Umbilical cord (tissue), 2 donors: ENCODE data around the gene METTL1. TPM values are rescaled to one million over a fixed set of nuclear protein-coding genes. Genes with fewer than 3 reads are reported as not detected.

Experiments
- DNase-seq: peaks from one replicate; pipeline ENCODE4 v3.0.0-alpha.2; 2015; ENCODE audit warnings: low spot score
- total RNA-seq: library from RNA; depleted of rRNA; stranded (reverse); fragments of >200 nt; gene quantifications from one replicate; pipeline ENCODE4 v1.2.3, GENCODE V29; 2014; ENCODE audit warnings: low replicate concordance; ENCODE audit not compliant: insufficient read depth

METTL1 gene
- total RNA-seq, 1 donor from 2014 or later = not detected

DNA sequence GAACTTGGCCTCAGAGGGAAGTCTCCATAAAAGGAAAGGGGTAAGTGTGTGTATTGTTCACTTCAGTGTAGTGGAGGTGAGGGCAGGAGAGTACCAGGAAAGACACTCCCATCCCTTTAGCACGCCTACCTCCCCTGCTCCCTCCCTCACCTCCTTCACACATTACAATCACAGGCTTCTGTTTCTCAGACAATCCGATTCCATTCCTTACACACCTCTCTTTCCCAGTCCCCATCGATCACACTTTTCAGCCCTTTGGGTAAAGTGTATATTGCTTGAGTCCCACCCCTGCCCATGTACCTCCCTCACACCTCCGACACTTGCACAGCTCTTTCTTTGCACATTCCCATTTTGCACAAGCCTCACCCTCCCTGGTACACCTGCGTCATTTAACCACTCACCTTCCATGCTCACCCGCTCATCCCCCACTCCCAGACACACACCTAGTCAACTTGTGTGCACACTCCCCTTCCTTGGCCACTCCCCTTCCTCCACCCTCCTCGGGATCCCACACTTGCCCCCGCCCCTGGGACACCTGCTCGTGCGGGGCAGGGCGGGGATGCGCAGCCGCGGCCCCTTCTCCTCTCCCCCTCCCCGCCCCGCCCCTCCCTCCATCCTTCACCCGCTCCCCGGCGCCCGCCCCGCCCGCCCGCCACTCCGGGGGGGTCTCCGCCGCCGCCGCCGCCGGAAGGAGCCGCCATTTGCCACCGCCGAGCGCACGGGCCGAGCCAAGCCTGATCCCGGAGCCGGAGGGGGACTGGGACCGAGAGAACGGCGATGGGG is 17.3 kb downstream of the METTL1 start, which contains the start of gene MARCHF9:
Gene MARCHF9, plus strand, starts transcription at position 693 of the 783 bp plus-strand sequence. CDS start 426 bp downstream, outside the sequence.
- peak; percentile 55 for DNase-seq

DNA sequence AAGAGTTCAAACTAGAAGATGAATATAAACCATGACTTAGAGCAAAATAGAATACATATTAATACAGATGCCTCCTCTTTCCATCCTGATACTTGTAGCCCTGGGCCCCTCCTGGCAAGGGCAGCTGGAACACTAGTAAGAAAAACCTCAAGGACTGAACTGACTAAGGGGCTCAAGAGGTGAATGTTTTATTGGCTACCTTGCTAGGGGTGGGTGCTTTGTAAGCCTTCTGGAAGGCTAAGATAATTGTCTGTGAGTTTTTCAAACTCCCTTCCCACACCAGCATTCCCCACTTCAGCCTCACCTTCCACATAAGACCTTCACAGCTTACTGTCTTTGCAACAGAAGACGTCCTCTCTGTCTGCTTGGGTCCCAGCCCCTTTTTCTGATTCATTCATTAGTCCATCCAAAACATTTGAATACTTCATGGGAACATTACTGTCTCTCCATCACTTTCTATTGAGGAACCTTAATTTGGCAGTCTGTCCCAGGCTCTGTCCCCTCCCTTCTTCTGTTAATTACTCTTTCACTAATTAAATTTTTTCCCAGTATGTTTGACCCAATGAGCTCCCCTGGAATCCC is 18.1 kb downstream of the METTL1 start:
- DNase-seq = no peak

DNA sequence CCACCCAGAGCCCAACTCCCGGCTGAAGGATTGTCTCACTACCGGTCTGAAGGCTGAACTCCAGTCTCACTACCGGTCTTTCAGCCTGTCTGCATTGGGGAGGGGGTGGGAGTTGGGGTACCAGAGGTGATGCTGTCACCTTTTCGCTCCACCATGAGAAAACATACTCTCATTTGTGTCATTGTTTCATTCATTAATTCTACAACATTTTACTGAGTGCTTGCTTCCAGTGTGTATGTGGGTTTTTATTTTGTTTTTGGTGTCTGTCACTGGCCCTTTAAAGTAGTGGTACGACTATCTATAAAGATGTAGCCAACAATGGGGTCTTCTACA is 19.3 kb downstream of the METTL1 start:
- DNase-seq = no peak

DNA sequence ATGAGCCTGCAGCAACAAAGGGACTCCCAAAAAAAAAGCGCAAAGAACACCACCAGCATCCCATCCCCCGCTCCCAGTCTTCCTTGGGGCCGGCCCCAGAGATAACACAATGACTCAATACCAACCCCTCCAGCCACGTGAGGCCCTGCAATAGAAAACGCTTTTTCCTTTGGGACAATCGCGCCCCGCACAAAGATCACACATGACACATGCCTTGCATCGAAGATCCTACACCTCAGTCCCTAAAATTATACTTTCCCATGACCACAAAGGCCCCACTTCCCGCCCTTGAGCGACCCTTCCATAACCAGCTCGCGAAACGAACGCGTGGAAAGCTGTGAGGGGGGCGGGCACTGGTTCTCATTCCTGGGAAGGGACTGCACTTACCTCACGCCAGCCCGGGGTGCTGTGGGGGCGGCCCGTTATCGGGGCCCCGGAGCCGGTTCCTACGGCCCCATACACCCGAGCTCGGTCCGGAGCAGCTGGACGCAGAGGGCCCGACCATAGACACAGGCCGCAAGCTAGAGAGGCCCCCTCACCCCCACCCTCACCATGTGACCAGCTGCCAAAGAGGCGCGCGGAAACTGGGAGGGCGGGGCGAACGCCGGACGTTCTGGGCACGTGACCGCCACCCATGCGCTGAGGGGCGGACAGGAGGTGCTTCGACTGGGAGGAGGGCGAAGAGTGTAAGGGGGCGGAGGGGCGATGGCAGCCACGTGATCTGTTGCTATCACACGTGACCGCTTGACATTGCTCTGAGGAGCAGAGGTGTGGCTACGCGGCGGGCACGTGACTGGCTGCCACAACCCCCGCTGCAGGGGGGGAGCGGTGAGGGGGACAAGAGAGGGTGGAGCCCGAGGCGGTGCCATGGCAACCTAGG is 19.9 kb downstream of the METTL1 start, which contains the start of gene CDK4:
Gene CDK4, minus strand, starts transcription at position 523 of the 880 bp plus-strand sequence. CDS start 593 bp downstream, outside the sequence.
- DNase-seq = peak; percentile 100

DNA sequence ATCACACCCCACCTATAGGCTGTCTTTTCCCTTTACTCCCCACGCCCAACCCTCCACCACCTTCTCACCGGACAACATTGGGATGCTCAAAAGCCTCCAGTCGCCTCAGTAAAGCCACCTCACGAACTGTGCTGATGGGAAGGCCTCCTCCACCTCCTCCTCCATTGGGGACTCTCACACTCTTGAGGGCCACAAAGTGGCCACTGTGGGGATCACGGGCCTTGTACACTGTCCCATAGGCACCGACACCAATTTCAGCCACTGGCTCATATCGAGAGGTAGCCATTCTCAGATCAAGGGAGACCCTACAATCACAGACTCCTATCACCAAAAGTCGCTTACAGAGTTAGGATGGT is 20.5 kb downstream of the METTL1 start:
- no peak for DNase-seq

DNA sequence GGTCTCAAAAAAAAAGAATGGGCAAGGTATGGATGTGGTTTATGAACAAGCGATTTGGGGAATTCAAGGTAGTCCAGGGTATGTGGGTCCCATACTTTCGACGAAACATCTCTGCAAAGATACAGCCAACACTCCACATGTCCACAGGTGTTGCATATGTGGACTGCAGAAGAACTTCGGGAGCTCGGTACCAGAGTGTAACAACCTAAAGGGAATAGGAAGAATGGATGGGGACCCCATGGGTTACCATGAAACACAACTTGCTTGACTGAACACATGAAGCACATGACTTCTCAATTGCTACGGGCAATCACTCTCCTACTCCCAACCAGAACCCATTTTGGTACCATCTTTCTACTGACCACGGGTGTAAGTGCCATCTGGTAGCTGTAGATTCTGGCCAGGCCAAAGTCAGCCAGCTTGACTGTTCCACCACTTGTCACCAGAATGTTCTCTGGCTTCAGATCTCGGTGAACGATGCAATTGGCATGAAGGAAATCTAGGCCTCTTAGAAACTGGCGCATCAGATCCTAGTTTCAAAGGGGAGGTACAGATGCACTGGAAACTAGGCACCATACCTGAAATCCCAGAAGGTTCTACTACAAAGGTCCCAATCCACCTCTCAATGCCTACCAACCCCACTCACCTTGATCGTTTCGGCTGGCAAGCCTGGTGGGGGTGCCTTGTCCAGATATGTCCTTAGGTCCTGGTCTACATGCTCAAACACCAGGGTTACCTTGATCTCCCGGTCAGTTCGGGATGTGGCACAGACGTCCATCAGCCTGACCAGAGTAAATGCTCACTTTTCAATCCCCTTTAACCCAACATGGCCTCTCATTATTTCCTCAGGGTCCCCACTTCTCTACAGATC is 21.1 kb downstream of the METTL1 start:
- no peak for DNase-seq

DNA sequence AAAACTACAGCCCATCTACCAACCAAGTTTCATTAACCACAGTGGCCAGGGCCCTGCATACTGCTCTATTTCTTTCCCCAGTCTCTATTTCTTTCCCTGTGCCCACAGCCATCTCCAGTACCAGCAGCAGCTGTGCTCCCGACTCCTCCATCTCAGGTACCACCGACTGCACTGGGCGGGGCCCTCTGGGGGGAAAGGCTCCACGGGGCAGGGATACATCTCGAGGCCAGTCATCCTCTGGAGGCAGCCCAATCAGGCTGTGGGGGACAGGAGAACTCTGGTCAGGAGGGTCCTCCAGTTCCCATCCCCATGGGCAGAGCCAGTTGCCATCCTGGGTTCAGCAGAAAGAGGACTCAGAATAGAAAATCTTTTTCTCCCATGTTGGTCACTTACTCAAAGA is 22.8 kb downstream of the METTL1 start:
- DNase-seq = no peak

DNA sequence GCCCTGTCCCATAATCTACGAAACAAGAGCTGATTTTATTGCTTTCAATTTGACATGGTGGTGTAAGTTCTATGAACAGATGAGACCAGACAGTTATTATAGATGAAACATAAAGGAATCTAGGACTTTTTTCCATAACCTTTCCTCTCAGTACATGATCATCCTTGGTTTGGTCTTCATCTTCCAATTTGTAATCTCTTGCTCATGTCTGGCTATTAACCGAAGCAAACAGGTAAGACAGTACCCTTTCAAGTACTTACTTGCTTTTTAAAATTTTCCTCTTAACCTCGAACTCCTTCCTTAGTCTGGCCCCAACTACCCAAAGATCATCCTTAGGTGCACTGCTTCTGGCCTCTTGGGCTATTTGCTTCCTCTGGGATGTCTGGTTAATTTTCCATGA is 25.9 kb downstream of the METTL1 start:
- no peak for DNase-seq

DNA sequence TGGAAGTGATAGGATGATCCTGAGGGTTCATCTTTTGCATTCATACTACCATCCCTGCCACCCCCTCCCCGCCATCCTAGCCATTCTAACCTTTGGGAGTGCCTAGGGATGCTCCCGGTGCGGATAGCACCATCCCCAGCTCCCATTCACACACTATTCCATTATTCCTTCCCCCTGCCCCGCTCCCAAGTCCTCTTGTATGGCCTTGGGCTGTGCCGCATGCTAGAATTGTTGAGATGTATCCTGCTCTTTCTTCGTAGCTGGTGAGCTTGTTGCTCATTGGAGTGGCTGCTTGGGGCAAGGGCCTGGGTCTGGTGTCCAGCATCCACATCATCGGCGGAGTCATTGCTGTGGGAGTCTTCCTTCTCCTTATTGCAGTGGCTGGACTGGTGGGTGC is 26.4 kb downstream of the METTL1 start:
- DNase-seq = no peak

DNA sequence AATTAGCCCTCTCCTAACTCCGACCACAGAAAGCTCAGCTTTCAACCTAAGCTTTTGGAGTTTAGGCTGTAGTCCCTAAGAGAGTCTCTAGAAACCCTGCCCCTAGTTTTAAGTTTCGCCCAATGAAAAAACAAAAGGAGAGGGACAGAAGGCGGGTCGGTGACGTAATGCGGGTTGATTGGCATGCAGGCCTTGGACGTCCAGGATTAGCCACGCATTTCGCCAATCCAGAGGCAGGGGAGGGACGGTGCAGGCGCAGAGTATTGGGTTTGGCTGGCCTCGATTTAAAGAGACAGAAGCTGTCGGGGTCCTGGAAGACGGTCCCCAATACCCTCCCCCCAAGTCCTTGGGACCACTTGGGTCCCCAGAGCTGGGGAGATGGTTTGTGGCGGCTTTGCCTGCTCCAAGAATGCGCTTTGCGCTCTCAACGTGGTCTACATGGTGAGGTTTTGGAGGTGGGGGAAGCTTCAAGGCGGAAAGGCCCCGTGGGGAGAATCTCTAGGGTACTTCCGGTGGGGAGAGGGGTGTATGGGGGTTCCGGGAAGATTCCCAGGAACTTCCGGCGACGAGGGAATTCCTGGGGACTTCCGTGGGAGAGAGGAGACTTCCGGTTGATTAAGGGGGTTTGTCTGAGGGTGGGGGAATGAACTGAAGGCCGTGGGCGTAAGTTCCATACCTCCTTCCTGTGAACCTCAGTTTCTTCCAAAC is 27.0 kb downstream of the METTL1 start, which contains the start of gene TSPAN31:
Gene TSPAN31, plus strand, starts transcription at position 263 of the 708 bp plus-strand sequence. Its CDS starts 116 bp downstream, at position 379.
- DNase-seq = peak; percentile 99

DNA sequence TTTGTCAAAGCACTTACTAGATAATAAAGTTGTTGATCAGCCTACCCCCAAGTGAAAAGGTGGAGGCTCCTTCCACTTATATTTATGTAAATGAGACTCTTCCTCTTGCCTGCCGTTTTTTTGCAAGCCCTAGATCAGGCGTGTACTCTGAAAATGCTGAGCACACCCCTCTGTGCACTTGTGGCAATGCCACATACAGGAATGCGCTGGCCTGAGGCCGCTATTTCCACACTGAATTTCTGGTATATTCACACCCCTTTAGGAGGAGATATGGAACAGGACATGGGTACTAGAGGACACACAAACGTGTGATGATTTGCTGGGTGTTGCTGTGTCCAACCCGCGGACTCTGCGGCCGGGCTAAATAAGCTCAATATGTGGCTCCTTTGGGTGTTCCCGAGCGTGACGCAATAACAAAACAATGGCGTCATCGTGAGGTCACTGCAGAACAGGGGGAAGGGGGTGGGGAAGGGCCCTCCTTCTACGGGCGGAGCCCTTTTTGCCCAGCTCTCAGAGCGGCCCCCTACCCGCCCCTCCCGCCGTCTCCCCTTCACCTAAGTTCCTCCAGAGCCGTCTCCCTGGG is 27.6 kb downstream of the METTL1 start:
- no peak for DNase-seq

DNA sequence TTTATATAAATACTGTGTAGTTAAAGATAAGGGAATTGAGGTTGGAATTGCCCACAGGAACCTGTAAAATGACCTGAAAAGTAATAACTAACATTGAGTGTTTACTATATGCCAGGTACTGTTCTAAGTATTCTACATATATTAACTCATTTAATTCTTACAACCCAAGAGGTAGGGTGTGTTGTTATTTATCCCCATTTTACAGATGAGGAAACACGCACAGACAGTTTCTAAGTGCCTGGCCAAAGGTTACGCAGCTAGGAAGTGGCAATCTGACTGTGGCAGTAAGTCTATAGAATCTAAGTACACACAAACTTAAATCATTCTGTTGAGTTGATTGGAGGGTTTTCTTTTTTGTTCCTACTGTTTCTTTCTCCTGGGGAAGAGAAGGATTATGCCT is 28.1 kb downstream of the METTL1 start:
- DNase-seq = no peak

DNA sequence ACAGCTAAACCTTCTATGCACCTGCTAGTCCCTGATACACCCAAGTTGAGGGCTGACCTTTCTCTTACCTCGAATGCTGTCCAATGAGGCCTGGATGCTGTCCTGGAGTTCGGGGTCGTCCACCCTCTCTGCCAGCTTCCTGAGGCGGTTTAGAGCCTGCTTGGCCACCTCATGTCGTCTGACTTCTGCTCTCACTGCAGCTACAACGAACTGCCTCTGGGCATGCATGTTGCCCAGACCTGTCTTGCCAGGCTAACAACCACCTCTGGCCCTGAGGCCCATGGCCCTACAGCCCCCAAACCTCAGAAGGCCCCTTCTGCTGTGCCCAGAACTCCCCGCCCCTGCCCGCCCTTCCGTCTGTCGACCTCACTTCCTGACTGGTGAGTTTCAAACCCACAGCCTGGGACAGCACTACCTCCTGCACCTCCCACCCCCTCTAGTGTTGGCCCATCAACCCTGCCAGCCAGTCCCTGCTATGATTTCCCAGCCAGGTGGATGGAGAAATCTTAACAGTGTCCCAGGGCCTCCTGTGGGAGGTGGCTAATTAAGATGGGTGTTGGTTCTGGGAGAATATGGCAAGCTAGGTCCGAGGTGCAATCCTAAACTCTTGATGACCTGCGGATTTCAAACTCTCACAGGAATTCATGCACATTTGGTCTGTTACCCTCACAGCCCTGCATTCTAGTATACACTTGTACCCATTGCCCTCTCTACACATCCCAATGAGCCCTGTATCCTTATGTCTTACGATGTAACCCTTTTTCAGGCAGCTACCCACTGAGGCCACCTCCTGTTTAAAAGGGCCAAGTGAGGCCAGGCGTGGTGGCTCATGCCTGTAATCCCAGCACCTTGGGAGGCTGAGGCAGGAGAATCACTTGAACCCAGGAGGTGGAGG is 29.8 kb downstream of the METTL1 start:
- no peak for DNase-seq

DNA sequence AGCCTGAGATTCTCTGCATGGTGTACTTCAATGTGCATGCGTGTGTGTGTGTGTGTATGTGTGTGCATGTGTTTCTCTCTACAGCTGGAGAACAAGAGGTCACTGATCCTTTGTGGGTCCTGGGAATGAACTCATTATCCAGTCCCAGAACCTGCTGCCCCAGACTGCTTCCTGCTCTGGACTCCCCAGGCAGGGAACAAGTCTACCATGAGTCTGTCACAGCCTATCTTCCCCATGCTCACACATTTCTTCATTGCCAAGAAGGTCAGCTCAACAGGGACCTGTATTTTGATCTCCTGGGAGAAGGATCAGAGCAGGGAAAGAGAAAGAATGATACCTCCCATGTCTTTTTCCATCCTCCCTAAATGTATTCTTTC is 30.5 kb downstream of the METTL1 start:
- no peak for DNase-seq

DNA sequence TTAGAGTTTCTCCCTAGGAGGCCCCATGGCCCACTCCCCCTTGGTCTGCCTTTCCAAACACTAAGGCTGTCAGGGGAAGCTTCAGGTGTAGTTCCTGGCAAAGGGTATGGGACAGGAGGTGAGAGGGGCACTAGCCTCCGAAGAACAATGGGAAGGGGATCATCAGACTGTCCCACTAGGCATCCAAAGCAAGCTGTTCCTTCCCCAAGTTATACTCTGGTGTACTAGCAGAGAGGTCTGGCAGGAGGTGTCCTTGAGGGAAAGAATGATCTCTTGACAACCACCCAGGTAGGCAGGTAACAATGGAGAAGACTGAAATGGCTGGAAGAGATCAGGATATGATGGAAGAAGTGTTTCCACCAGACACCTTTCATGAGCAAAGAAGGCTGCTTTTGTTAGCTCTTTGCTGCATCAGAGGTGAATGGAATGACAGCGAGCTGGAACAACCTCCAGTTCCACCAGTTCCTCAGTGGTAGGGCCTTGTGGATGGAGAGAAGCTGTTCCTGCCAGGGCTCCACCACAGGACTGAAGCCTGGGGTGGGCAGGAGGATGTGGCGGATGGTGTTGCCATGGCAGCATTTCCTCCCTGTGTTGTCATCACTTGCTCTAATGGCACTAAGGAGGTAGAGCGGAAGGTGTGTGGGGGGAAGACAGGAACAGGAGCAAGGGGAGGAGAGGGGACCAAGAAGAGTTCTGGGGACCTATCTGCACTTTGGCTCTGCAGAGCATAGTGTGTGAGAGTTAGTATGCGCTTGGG is 31.1 kb downstream of the METTL1 start:
- no peak for DNase-seq

DNA sequence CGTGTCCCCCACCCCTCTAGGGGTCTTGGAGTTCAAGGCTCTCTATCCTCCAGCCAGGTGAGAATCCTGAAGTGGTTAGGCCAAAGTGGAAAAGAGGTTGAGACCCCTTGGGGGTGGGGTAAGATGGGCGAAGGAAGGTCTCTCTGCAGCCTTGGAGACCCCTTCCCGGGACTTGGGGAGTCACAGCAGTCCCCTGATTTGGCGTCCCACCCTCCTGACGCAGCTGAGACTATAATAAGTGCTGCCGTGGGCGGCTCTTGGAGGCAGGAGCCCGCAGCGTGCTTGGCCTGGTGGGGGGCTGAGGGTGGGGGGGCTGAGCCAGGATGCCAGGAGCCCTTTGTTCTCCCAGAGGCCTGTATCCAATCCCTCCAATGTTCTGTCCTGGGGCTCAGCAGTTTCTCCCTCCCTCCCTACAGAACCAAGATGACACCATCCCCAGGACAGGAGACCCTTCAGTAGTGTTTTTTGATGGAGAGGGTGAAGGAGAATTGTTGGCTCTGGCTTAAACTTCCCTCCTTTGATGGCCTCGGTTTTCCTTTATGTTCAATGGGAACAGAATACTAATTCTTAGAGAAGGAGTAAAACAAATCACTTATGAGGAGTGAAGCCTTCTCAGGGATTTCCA is 31.9 kb downstream of the METTL1 start:
- no peak for DNase-seq

DNA sequence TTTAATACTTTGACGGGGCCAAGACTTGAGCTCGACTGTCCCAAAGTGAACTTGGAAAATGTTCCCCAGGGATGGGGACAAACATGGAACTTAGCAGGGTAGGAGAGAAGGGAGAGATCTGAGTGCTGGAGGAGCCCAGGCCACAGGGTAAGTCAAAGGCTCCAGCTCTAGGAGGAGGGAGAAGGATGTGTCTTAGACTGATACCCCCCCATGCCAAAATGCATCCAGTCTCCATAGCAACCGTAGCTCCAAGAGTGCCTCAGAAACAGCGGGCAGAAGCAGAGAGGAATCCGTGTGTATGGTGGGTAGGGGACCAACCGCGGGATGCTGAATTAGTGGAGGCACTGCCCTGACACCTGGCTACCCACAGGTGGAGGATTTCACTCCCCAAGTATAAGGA is 32.5 kb downstream of the METTL1 start:
- DNase-seq = no peak

DNA sequence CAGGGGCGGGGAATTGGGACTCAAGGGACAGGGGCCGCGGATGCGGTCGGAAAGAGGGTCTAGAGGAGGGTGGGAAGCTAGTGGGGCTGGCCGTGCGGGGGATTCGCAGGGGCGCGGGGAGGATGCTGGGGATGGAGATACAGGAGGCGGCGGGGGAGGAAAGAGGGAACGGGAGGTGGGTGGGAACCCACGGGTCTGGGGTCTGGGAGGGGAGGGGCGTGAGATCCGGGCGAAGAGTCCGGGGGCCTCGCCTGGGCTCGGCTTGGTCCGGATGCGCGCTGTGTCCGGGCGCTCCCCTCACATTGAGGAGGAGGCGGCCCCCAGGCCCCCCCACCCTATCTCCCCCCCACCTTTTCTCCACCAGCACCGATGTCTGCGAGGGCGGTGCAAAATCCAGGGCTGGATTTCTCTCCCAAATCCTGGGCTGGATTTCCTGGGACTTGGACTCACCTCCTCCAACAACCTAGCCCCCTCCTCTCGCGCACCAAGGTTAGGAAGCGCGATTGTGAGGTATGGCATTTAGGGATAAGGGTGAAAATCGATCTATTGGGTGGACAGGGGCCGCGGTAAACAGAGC is 33.2 kb downstream of the METTL1 start, which contains the start of gene AGAP2:
Gene AGAP2, minus strand, starts transcription at position 82 of the 577 bp plus-strand sequence. CDS start 496 bp downstream, outside the sequence.
- no peak for DNase-seq
